Suprapubic skin (tissue), 4 donors: ENCODE results near the gene CACNA2D2.

Experiments
- EP300 ChIP-seq: sonication (generic); formaldehyde crosslinking; IDR thresholded peaks from one replicate; pipeline ENCODE4 v1.6.1; 2017; ENCODE audit warnings: antibody characterized with exemption
- POLR2A ChIP-seq, 2 donors: fragments of 450-650 bp; IDR thresholded peaks; one replicate each; pipeline ENCODE4 v1.6.1; 2017; ENCODE audit warnings: antibody characterized with exemption in 2 of 2, mild to moderate bottlenecking in 2 of 2, moderate library complexity in 2 of 2
- POLR2AphosphoS5 ChIP-seq, 3 donors: sonication (generic); formaldehyde crosslinking; IDR thresholded peaks; one replicate each; pipeline ENCODE4 v1.6.1; 2017; ENCODE audit warnings: antibody characterized with exemption in 3 of 3
- TF ChIP-seq, protein P1 (sequence below), 2 donors: fragments of 200-600 bp in 1 of 2; fragments of 450-650 bp in 1 of 2; sonication (generic) in 1 of 2; IDR thresholded peaks; one replicate each; pipeline ENCODE4 v1.5.1; 2016 to 2019; ENCODE audit warnings: antibody characterized with exemption in 2 of 2, mild to moderate bottlenecking in 1 of 2, moderate library complexity in 1 of 2

DNA sequence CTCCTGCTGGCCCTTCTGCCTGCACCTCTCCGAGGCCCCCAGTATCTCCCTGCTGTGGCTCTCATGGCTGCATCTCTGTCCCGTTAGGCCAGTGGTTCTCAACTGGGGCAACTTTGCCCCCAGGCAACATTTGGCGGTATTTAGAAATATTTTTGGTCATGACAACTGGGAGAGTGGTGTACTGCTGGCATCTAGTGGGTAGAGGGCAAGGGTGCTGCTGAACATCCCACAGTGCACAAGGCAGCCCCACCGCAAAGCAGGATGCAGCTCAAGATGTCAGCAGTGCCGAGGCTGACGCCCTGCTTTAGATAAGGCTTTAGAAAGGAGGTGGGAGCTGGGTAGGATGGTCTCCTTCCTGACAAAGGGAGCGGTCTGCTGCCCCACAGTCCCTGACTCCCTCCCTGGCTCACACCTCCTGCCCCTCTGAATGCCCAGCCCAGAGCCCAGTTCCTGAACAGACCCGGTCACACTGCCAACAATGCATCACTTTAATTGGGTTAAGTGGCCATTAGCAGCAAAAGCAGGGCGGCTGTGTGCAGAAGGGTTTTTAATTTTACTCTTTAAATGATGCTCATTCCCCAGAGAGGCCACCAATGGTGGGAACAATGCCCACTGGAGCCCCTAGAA is 75.3 kb downstream of the CACNA2D2 start:
- TF ChIP-seq, protein P1, sequence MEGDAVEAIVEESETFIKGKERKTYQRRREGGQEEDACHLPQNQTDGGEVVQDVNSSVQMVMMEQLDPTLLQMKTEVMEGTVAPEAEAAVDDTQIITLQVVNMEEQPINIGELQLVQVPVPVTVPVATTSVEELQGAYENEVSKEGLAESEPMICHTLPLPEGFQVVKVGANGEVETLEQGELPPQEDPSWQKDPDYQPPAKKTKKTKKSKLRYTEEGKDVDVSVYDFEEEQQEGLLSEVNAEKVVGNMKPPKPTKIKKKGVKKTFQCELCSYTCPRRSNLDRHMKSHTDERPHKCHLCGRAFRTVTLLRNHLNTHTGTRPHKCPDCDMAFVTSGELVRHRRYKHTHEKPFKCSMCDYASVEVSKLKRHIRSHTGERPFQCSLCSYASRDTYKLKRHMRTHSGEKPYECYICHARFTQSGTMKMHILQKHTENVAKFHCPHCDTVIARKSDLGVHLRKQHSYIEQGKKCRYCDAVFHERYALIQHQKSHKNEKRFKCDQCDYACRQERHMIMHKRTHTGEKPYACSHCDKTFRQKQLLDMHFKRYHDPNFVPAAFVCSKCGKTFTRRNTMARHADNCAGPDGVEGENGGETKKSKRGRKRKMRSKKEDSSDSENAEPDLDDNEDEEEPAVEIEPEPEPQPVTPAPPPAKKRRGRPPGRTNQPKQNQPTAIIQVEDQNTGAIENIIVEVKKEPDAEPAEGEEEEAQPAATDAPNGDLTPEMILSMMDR (IDR thresholded peaks at IDR 0.05) = no peak
- TF ChIP-seq POLR2A (IDR thresholded peaks at IDR 0.05) (no peak), EP300 (no peak), POLR2AphosphoS5 (IDR thresholded peaks at IDR 0.05) (no peak)
